K562 (cell line): ENCODE results near the gene CSF3. TPM values are rescaled to one million over a fixed set of nuclear protein-coding genes. Genes with fewer than 3 reads are reported as not detected.

Experiments
- ARID3A ChIP-seq: IDR thresholded peaks from 2 replicates; pipeline ENCODE4 v1.6.1; 2012; ENCODE audit warnings: low read depth, low read length, improper control_type of control experiment, borderline replicate concordance
- ATF3 ChIP-seq, 2 experiments: fragments of 450-650 bp in 1 of 2; sonication (generic) in 1 of 2; formaldehyde crosslinking in 1 of 2; IDR thresholded peaks in 1 of 2; conservative IDR thresholded peaks in 1 of 2; 2 replicates each; pipeline versions ENCODE4 v1.6.1 to v1.8.1; 2016 to 2023; ENCODE audit warnings: mild to moderate bottlenecking in 2 of 2, moderate library complexity in 2 of 2, inconsistent platforms in 1 of 2, missing genetic modification reagents in 1 of 2
- EP300 ChIP-seq: IDR thresholded peaks from 2 replicates; pipeline ENCODE4 v1.6.1; 2012; ENCODE audit warnings: low read length, improper control_type of control experiment
- FOS ChIP-seq: IDR thresholded peaks from 3 replicates; pipeline ENCODE4 v1.6.1; 2011; ENCODE audit not compliant: insufficient read length; ENCODE audit errors: extremely low read depth
- GABPA ChIP-seq: fragments of 200-800 bp; sonication (Bioruptor generic); conservative IDR thresholded peaks from 2 replicates; pipeline ENCODE4 v1.6.1; 2016; ENCODE audit warnings: low read depth, missing genetic modification characterization, missing compliant biosample characterization
- HDAC8 ChIP-seq: fragments of 450-650 bp; IDR thresholded peaks from 2 replicates; pipeline ENCODE4 v1.6.1; 2016; ENCODE audit warnings: mild to moderate bottlenecking, missing genetic modification characterization, moderate library complexity, missing compliant biosample characterization
- ILK ChIP-seq: fragments of 450-650 bp; IDR thresholded peaks from 2 replicates; pipeline ENCODE4 v1.6.1; 2016; ENCODE audit warnings: missing genetic modification characterization, low read depth, mild to moderate bottlenecking, missing compliant biosample characterization, moderate library complexity, borderline replicate concordance
- KAT7 ChIP-seq: sonication (generic); formaldehyde crosslinking; IDR thresholded peaks from 2 replicates; pipeline ENCODE4 v1.8.0; 2022; ENCODE audit warnings: missing genetic modification reagents, mild to moderate bottlenecking, borderline replicate concordance
- LCOR ChIP-seq: sonication (generic); formaldehyde crosslinking; IDR thresholded peaks from 2 replicates; pipeline ENCODE4 v1.8.0; 2022; ENCODE audit warnings: mild to moderate bottlenecking, missing genetic modification reagents
- NEUROD1 ChIP-seq: fragments of 150-350 bp; IDR thresholded peaks from 2 replicates; pipeline ENCODE4 v1.6.1; 2014; ENCODE audit warnings: borderline replicate concordance, low read length, low read depth; ENCODE audit not compliant: partially characterized antibody
- PRPF4 ChIP-seq: fragments of 200-400 bp; formaldehyde crosslinking; IDR thresholded peaks from one replicate; pipeline ENCODE4 v1.6.1; 2017; ENCODE audit warnings: low read length, low read depth, mild to moderate bottlenecking; ENCODE audit not compliant: insufficient read depth, poor library complexity, severe bottlenecking
- SRSF3 ChIP-seq: fragments of 200-400 bp; formaldehyde crosslinking; IDR thresholded peaks from 2 replicates; pipeline ENCODE4 v1.6.1; 2016; ENCODE audit warnings: mild to moderate bottlenecking, low read length, moderate library complexity; ENCODE audit not compliant: insufficient read depth
- TAL1 ChIP-seq: fragments of 450-650 bp; IDR thresholded peaks from 2 replicates; pipeline ENCODE4 v1.6.1; 2016; ENCODE audit warnings: mild to moderate bottlenecking
- TRIM25 ChIP-seq: fragments of 450-650 bp; IDR thresholded peaks from 2 replicates; pipeline ENCODE4 v1.7.0; 2016; ENCODE audit warnings: borderline replicate concordance
- ZMIZ1 ChIP-seq, 2 experiments: fragments of 150-350 bp in 1 of 2; IDR thresholded peaks; 2 replicates each; pipeline ENCODE4 v1.6.1; 2012 to 2016; ENCODE audit warnings: low read depth in 2 of 2, low read length in 2 of 2, mild to moderate bottlenecking in 1 of 2, moderate library complexity in 1 of 2
- ZNF445 ChIP-seq: fragments of 250-450 bp; sonication (Bioruptor Pico); IDR thresholded peaks from 2 replicates; pipeline ENCODE4 v1.4.0; 2020; ENCODE audit warnings: low read depth, mild to moderate bottlenecking, moderate library complexity
- polyA plus RNA-seq, 8 experiments: library from polyadenylated mRNA; depleted of rRNA in 4 of 8; stranded (reverse) in 5 of 8; unstranded in 3 of 8; fragments of >200 nt; fragmentation: Nextera tagmentation in 2 of 8; fragmentation: Illumina TruSeq in 1 of 8; extraction: Ambion mirVana in 2 of 8; extraction: Trizol in 1 of 8; gene quantifications; 2 replicates each; pipeline versions ENCODE4 v1.2.1 to v1.2.3, GENCODE V29; 2011 to 2014; ENCODE audit warnings: inconsistent platforms in 1 of 8, missing spikeins in 1 of 8
- total RNA-seq, 7 experiments: library from RNA; depleted of rRNA in 6 of 7; stranded (reverse); fragments of >200 nt in 6 of 7; fragmentation: Illumina TruSeq in 2 of 7; extraction: Trizol in 2 of 7; gene quantifications; 2 replicates each; pipeline versions ENCODE4 v1.2.1 to v1.2.3, GENCODE V29; 2011 to 2021; ENCODE audit warnings: low replicate concordance in 1 of 7

The CSF3 gene
- total and polyA plus RNA-seq, 9 of the 15 experiments (the other 6 are each of a cell fraction or from before 2014, with no cell fraction given): 0.19 TPM; not detected in 8

GRCh38 chr17:40005520-40005919, 9.7 kb upstream of the CSF3 start (continued):
- no peak for TF ChIP-seq TRIM25
- TF ChIP-seq GABPA (tag): no peak
- TF ChIP-seq ARID3A: no peak
- TF ChIP-seq FOS: no peak
- no peak for TF ChIP-seq ILK (tag)
- TF ChIP-seq TAL1: peak; percentile 70
- TF ChIP-seq SRSF3: no peak
- TF ChIP-seq PRPF4: no peak
- TF ChIP-seq HDAC8 (tag): no peak
- TF ChIP-seq NEUROD1: no peak
- TF ChIP-seq KAT7: no peak
- TF ChIP-seq LCOR (CRISPR knock-in tag): no peak
- peak; percentile 61; the same call in 1 of the 2 replicates for TF ChIP-seq ATF3 (IDR thresholded peaks at IDR 0.05)
- TF ChIP-seq ATF3 (CRISPR knock-in tag; conservative IDR thresholded peaks at IDR 0.05): peak; percentile 52; the same call in 1 of the 2 replicates
- TF ChIP-seq ZMIZ1 (IDR thresholded peaks at IDR 0.05; ENCODE audit: low read depth in 2 of 2, low read length in 2 of 2): 0 out of 4 replicates have a peak, but pooled peaks of 1 of the 2 experiments have one; percentile 20
- 0 out of 2 replicates have a peak, but pooled peaks have one; percentile 25 for TF ChIP-seq EP300
- no peak for TF ChIP-seq ZNF445 (CRISPR knock-in tag)
